BLaER1 treated with 17β-estradiol and CSF1 and Interleukin-3, amounts not matched to agents 10 nM and 100 nM (cell line): ENCODE results near the gene HS3ST5.

ENCODE experiments used
- H3K27ac ChIP-seq, 11 experiments: shearing (Covaris generic); formaldehyde crosslinking; 2 replicates each; pipeline ENCODE4 v1.8.1; 2022
- H3K27me3 ChIP-seq, 11 experiments: shearing (Covaris generic); formaldehyde crosslinking; 2 replicates each; pipeline ENCODE4 v1.8.1; 2022
- H3K36me3 ChIP-seq, 11 experiments: shearing (Covaris generic); formaldehyde crosslinking; 2 replicates each; pipeline ENCODE4 v1.8.1; 2022
- H3K4me1 ChIP-seq, 10 experiments: shearing (Covaris generic); formaldehyde crosslinking; 2 replicates each; pipeline ENCODE4 v1.8.1; 2022
- H3K4me2 ChIP-seq, 11 experiments: shearing (Covaris generic); formaldehyde crosslinking; 2 replicates each; pipeline ENCODE4 v1.8.1; 2022
- H3K4me3 ChIP-seq, 10 experiments: shearing (Covaris generic); formaldehyde crosslinking; 2 replicates each; pipeline ENCODE4 v1.8.1; 2022
- H3K9ac ChIP-seq, 11 experiments: shearing (Covaris generic); formaldehyde crosslinking; 2 replicates each; pipeline ENCODE4 v1.8.1; 2022
- H3K9me3 ChIP-seq, 11 experiments: shearing (Covaris generic); formaldehyde crosslinking; replicated peaks in 1 of 11; 2 replicates each; pipeline ENCODE4 v1.8.1; 2022
- H4K20me1 ChIP-seq, 11 experiments: shearing (Covaris generic); formaldehyde crosslinking; 2 replicates each; pipeline ENCODE4 v1.8.1; 2022
- Cebpa-rat ChIP-seq, 11 experiments: shearing (Covaris generic); IDR thresholded peaks; 2 replicates each; pipeline ENCODE4 v1.8.1; 2022

The HS3ST5 gene

GRCh38 chr6:114133816-114134215 lies 209.0 kb downstream of the HS3ST5 start:
- Histone ChIP-seq H3K9ac (no peak overlapping the region), H3K4me3 (no peak overlapping the region), H3K27me3 (no peaks in the 10 kb centered on the region), H4K20me1 (no peaks in the 10 kb centered on the region), H3K4me1 (no peaks in the 10 kb centered on the region), H3K27ac (no peak overlapping the region), H3K9me3 (no peaks in the 10 kb centered on the region), H3K4me2 (no peak overlapping the region), H3K36me3 (no peaks in the 10 kb centered on the region)
- TF ChIP-seq Cebpa-rat (IDR thresholded peaks at IDR 0.05), result no peak

GRCh38 chr6:114131945-114132344 lies 210.9 kb downstream of the HS3ST5 start:
- no peaks in the 10 kb centered on the region for H4K20me1 ChIP-seq
- no peaks in the 10 kb centered on the region for H3K36me3 ChIP-seq
- no peaks in the 10 kb centered on the region for H3K9me3 ChIP-seq
- no peaks in the 10 kb centered on the region for H3K27me3 ChIP-seq
- no peaks in the 10 kb centered on the region for H3K4me1 ChIP-seq
- peak in 1 of 11 experiments; percentile 16; a peak in 1 of 22 replicates for TF ChIP-seq Cebpa-rat (IDR thresholded peaks at IDR 0.05)
- H3K4me2 ChIP-seq, result no peak overlapping the region
- no peak overlapping the region for H3K4me3 ChIP-seq
- H3K27ac ChIP-seq, result no peak overlapping the region
- H3K9ac ChIP-seq, result no peak overlapping the region

DNA sequence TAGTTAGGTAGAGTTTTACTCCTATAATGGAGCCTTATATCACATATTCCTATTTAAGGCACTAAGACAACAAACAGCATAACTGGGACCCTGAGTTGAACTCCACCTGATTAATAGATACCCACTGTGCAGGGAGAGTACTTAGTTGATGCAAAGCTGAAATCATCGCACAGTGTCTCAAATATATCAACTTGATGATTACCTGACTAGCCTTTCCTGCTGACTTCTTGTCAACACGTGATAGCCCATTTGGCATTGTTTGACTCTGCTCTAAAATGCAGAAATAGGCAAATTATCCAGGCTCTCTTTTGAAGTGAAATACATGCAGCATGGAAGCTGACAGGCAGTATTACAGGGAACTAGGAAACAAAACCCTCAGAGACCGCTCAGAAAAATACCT lies 217.2 kb downstream of the HS3ST5 start:
- no peak for TF ChIP-seq Cebpa-rat (IDR thresholded peaks at IDR 0.05)
- Histone ChIP-seq H3K36me3 (no peaks in the 10 kb centered on the region), H4K20me1 (no peaks in the 10 kb centered on the region), H3K4me2 (no peak overlapping the region), H3K9ac (no peak overlapping the region), H3K27me3 (no peaks in the 10 kb centered on the region), H3K4me1 (no peaks in the 10 kb centered on the region), H3K27ac (no peak overlapping the region), H3K4me3 (no peak overlapping the region), H3K9me3 (no peaks in the 10 kb centered on the region)

DNA sequence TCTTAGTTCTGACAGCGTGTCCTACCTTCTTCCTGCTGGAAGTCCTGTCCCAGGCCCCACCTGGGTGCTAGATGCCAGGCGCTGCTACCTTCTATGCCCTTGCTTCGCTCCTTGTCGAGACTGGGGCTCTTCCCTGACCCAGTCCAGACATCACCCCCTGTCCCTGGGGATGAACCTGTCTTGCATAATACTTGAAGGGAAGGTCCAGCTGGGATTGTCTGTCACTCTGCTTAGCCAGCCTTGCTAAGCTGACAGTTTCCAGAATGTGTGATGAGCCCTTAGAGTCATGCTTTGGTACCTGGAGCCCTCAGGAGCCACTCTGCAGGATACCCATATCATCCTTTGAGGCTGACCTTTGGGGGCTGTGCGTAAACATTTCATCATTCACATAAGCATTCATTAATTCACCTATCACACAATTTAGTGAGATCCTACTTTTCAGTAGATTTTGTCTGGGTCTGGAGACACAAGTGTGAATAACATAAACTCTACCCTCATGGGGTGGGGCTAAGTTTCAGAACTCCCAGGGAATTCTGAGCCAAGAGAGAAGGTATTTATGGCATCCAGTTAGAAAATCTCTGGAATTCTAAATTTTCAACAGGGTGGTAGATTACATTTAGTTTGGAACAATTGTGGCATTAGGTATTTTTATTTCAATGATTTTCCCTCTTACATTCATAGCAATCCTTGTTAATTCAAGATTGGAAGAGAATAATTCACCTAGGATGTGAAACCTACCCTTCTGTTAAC lies 220.7 kb downstream of the HS3ST5 start:
- Histone ChIP-seq H3K9ac (no peak overlapping the region), H3K36me3 (no peaks in the 10 kb centered on the region), H3K27me3 (no peaks in the 10 kb centered on the region), H3K27ac (no peak overlapping the region), H3K4me2 (no peak overlapping the region), H4K20me1 (no peaks in the 10 kb centered on the region), H3K9me3 (no peaks in the 10 kb centered on the region), H3K4me1 (no peaks in the 10 kb centered on the region), H3K4me3 (no peak overlapping the region)
- TF ChIP-seq Cebpa-rat (IDR thresholded peaks at IDR 0.05), result no peak

DNA sequence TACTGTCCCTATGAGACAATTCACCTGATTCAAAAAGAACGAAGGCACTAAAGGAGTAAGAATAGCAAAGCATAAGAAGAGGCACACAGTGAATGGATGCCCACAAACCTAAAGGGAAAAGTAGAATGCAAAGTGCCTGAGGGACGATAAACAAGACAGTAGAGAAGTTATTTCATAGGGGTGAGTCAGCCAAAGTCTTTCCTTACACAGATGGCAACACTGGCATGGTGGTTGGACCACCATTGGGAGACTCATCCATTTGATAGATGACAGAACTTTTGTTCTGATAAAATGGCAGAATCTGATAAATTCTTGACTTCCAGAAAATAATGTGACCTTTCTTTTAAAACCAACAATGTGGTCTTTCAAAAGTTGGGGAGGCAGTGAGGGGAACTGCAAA lies 223.8 kb downstream of the HS3ST5 start:
- Histone ChIP-seq H3K36me3 (no peaks in the 10 kb centered on the region), H3K9ac (no peak overlapping the region), H3K4me3 (no peak overlapping the region), H3K4me2 (no peak overlapping the region), H3K9me3 (no peaks in the 10 kb centered on the region), H3K27ac (no peak overlapping the region), H4K20me1 (no peaks in the 10 kb centered on the region), H3K4me1 (no peaks in the 10 kb centered on the region), H3K27me3 (no peaks in the 10 kb centered on the region)
- TF ChIP-seq Cebpa-rat (IDR thresholded peaks at IDR 0.05), result no peak

GRCh38 chr6:114115652-114116051 lies 227.2 kb downstream of the HS3ST5 start:
- Histone ChIP-seq H3K36me3 (no peaks in the 10 kb centered on the region), H3K27me3 (no peaks in the 10 kb centered on the region)

DNA sequence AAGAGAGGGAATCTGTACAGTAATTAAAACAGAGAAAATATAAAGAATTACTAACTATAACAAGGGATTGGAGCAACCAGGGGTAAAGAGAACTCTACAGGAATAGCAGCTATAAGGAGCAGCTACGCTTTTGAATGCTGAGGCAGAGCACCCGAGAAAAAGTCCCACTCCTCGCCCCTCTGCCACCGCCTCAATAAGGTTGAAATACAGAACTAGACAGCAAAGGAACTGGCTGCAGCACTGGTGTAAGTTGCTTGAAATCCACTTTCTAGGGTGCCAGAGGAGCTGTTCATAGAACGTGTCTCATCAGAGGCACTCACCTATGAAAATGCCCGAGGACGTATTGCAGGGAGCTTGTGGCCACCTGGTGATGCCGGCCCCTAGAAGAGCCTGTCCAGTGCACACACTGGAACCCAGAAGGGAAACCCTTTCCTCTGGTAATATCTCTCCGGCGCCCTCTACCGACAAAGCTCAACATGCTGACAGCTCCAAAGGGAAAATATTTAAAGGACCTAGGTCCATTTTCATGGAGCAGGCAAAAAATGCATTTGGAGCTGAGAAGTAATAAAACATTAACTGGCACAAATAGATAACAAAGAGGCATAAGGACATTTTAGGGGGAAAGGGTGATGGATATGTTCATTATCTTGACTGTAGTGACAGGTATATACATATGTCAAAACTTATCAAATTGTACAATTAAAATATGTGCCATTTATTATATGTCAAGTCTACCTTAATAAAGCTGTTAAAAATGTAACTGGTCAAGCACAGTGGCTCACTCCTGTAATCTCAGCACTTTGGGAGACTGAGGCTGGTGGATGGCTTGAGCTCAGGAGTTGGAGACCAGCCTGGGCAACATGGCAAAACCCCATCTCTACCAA lies 234.5 kb downstream of the HS3ST5 start:
- TF ChIP-seq Cebpa-rat (IDR thresholded peaks at IDR 0.05), result no peak
- Histone ChIP-seq H3K4me1 (no peaks in the 10 kb centered on the region), H3K9ac (no peak overlapping the region), H3K4me2 (no peak overlapping the region), H3K27me3 (no peaks in the 10 kb centered on the region), H3K27ac (no peak overlapping the region), H3K4me3 (no peak overlapping the region), H3K36me3 (no peaks in the 10 kb centered on the region), H3K9me3 (no peaks in the 10 kb centered on the region), H4K20me1 (no peaks in the 10 kb centered on the region)

More at GRCh38 chr6:114115652-114116051, 227.2 kb downstream of the HS3ST5 start:
- Histone ChIP-seq H4K20me1 (no peaks in the 10 kb centered on the region), H3K4me2 (no peak overlapping the region), H3K4me3 (no peak overlapping the region), H3K27ac (no peak overlapping the region), H3K9ac (no peak overlapping the region), H3K9me3 (no peaks in the 10 kb centered on the region), H3K4me1 (no peaks in the 10 kb centered on the region)
- TF ChIP-seq Cebpa-rat (IDR thresholded peaks at IDR 0.05), result no peak

DNA sequence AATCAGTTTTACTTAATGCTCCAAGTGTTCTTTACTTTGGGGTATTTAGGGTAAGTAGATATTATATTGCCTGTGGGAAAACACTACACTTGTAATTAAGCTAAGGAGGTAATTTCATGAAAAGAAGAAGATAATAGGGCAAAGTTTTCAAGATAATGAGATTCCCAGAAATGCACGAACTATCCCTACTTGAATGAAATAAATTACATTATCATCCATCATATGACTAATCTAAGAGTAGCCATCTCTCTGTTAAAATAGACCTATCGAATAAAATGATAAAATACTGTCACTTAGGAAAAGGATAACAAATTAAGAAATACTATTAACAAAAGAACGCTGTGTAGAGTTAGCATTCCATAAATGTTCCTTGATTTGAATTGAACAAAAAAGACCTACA lies 236.8 kb downstream of the HS3ST5 start:
- H3K27me3 ChIP-seq, result no peaks in the 10 kb centered on the region
- no peaks in the 10 kb centered on the region for H3K9me3 ChIP-seq
- H3K27ac ChIP-seq, result no peak overlapping the region
- no peak overlapping the region for H3K9ac ChIP-seq
- no peak for TF ChIP-seq Cebpa-rat (IDR thresholded peaks at IDR 0.05)
- H3K4me3 ChIP-seq, result no peak overlapping the region
- H3K36me3 ChIP-seq, result no peaks in the 10 kb centered on the region
- H4K20me1 ChIP-seq, result no peaks in the 10 kb centered on the region
- H3K4me1 ChIP-seq, result no peaks in the 10 kb centered on the region
- H3K4me2 ChIP-seq, result no peak overlapping the region

DNA sequence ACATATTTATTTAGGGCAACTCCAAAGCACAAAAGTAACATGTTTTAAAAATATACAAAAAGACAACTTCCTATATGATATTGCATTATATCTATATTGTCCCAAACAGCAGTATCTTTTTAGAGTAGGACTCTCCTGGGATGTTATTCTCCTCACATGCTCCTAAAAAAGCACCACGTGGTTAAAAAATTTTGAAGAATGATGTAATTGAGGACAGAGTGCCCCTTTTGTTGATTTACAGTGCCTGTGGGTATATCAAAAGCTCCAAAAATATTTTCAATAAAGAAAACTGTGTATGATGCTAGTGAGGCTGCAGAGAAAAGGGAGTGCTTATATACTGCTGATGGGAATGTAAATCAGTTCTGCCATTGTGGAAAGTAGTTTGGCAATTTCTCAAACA lies 241.6 kb downstream of the HS3ST5 start:
- Histone ChIP-seq H3K27ac (no peak overlapping the region), H3K4me3 (no peak overlapping the region), H3K36me3 (no peaks in the 10 kb centered on the region), H3K4me1 (no peaks in the 10 kb centered on the region), H4K20me1 (no peaks in the 10 kb centered on the region), H3K4me2 (no peak overlapping the region), H3K9ac (no peak overlapping the region), H3K27me3 (no peaks in the 10 kb centered on the region), H3K9me3 (no peaks in the 10 kb centered on the region)
- TF ChIP-seq Cebpa-rat (IDR thresholded peaks at IDR 0.05), result no peak
